Measurements from ENCODE around the gene FGF12.

- no peak for TF ChIP-seq CTCF (IDR thresholded peaks at IDR 0.05 in 2 of 3, conservative IDR thresholded peaks at IDR 0.05 in 1 of 3; ENCODE audit: borderline replicate concordance in 1 of 3, insufficient read depth in 1 of 3, low read depth in 2 of 3, low read length in 2 of 3)
- TF ChIP-seq SP1 (IDR thresholded peaks at IDR 0.05; ENCODE audit: low read depth), result no peak
- no peak for TF ChIP-seq SRF (IDR thresholded peaks at IDR 0.05; ENCODE audit: low read depth)
- TF ChIP-seq REST (IDR thresholded peaks at IDR 0.05; ENCODE audit: low read depth), result no peak
- TF ChIP-seq ELF1 (IDR thresholded peaks at IDR 0.05; ENCODE audit: borderline replicate concordance, low read depth), result no peak
- no peak for TF ChIP-seq POLR2A (IDR thresholded peaks at IDR 0.05; ENCODE audit: borderline replicate concordance, extremely low read depth, insufficient read depth, insufficient read length)
- no peak for TF ChIP-seq ZNF274 (IDR thresholded peaks at IDR 0.05; ENCODE audit: low read depth, low read length)
- TF ChIP-seq EZH2 (IDR thresholded peaks at IDR 0.05), result no peak
- no peak for TF ChIP-seq EGR1 (IDR thresholded peaks at IDR 0.05; ENCODE audit: low read depth)
- TF ChIP-seq JUND (IDR thresholded peaks at IDR 0.05), result no peak
- no peak for TF ChIP-seq POLR2AphosphoS5 (IDR thresholded peaks at IDR 0.05; ENCODE audit: low read depth, low read length)
- TF ChIP-seq ZBTB33 (IDR thresholded peaks at IDR 0.05; ENCODE audit: extremely low read depth, insufficient replicate concordance, low read length), result no peak
- no peak for TF ChIP-seq SIN3A (IDR thresholded peaks at IDR 0.05; ENCODE audit: low read depth)
These were observed 344.5 kb downstream of the FGF12 start for GRCh38 chr3:192382861-192383260.
